ENCODE results near the gene EMC1. TPM values are rescaled to one million over a fixed set of nuclear protein-coding genes. Genes with fewer than 3 reads are reported as not detected.

EMC1 gene
- total RNA-seq, 1 experiment from 2014 or later, result 40.7 TPM

- Histone ChIP-seq H3K4me2 (peak within 1 kb of the TSS; percentile 94), H3K4me3 (peak within 1 kb of the TSS; percentile 85), H3K9me2 (ENCODE audit: insufficient read depth) (no peaks in the 10 kb centered on the region), H3K27me3 (ENCODE audit: insufficient read depth, low read depth) (no peaks in the 10 kb centered on the region), H3F3A (ENCODE audit: insufficient read depth, low read depth) (peaks cover 11% of the 10 kb centered on the region; the same call in 1 of the 2 replicates), H4K20me1 (ENCODE audit: insufficient read depth) (peaks cover 17% of the 10 kb centered on the region), H3K4me1 (replicated peaks; ENCODE audit: insufficient read depth) (peaks cover 19% of the 10 kb centered on the region), H2AFZ (peak within 1 kb of the TSS; percentile 90), H3K9me3 (ENCODE audit: insufficient read depth, low read depth) (no peaks in the 10 kb centered on the region), H3K36me3 (ENCODE audit: low read depth) (no peaks in the 10 kb centered on the region), H3K79me2 (ENCODE audit: low read depth) (peaks cover 73% of the 10 kb centered on the region), H3K27ac (peak within 1 kb of the TSS; percentile 81)
- peak; percentile 84 to 92 for DNase-seq
- TF ChIP-seq, protein P1, sequence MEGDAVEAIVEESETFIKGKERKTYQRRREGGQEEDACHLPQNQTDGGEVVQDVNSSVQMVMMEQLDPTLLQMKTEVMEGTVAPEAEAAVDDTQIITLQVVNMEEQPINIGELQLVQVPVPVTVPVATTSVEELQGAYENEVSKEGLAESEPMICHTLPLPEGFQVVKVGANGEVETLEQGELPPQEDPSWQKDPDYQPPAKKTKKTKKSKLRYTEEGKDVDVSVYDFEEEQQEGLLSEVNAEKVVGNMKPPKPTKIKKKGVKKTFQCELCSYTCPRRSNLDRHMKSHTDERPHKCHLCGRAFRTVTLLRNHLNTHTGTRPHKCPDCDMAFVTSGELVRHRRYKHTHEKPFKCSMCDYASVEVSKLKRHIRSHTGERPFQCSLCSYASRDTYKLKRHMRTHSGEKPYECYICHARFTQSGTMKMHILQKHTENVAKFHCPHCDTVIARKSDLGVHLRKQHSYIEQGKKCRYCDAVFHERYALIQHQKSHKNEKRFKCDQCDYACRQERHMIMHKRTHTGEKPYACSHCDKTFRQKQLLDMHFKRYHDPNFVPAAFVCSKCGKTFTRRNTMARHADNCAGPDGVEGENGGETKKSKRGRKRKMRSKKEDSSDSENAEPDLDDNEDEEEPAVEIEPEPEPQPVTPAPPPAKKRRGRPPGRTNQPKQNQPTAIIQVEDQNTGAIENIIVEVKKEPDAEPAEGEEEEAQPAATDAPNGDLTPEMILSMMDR (conservative IDR thresholded peaks at IDR 0.05), result no peak
- TF ChIP-seq EZH2 (IDR thresholded peaks at IDR 0.05; ENCODE audit: low read depth), result no peak
- intact Hi-C loops (cut with micrococcal nuclease; ENCODE audit: unreplicated experiment), result no loop called here
- ChIA-PET POLR2A (ENCODE audit: unreplicated experiment) (interaction anchor here (0.6 kb wide), 1 partner anchor 54 kb away, joined by 4 read pairs; no protein-coding TSS in a partner anchor), CTCF (no interaction called here)
- BruUV-seq (replicated peaks), result no TSS peak
Measured at GRCh38 chr1:19209990-19210771, 41.1 kb downstream of the EMC1 start, which contains the start of gene UBR4. Gene UBR4 (minus strand): TSS chr1:19210266. CDS start chr1:19210248, 18 bp downstream.

- TF ChIP-seq, protein P1 (conservative IDR thresholded peaks at IDR 0.05), result no peak
- TF ChIP-seq EZH2 (IDR thresholded peaks at IDR 0.05; ENCODE audit: low read depth), result no peak
- peak overlapping the region; percentile 94 for H3K4me2 ChIP-seq
- peaks cover 11% of the 10 kb centered on the region; the same call in 1 of the 2 replicates for H3F3A ChIP-seq (ENCODE audit: insufficient read depth, low read depth)
- peaks cover 17% of the 10 kb centered on the region for H4K20me1 ChIP-seq (ENCODE audit: insufficient read depth)
- intact Hi-C loops (cut with micrococcal nuclease; ENCODE audit: unreplicated experiment), result no loop called here
- POLR2A ChIA-PET (ENCODE audit: unreplicated experiment), result interaction anchor here (0.7 kb wide), 1 partner anchor 199 kb away, joined by 3 read pairs; no protein-coding TSS in a partner anchor
- H3K4me1 ChIP-seq (replicated peaks; ENCODE audit: insufficient read depth), result peaks cover 19% of the 10 kb centered on the region
- H3K79me2 ChIP-seq (ENCODE audit: low read depth), result peaks cover 80% of the 10 kb centered on the region
- no peaks in the 10 kb centered on the region for H3K9me2 ChIP-seq (ENCODE audit: insufficient read depth)
- no peaks in the 10 kb centered on the region for H3K27me3 ChIP-seq (ENCODE audit: insufficient read depth, low read depth)
- peak overlapping the region; percentile 81 for H3K27ac ChIP-seq
- peak overlapping the region; percentile 85 for H3K4me3 ChIP-seq
- peak overlapping the region; percentile 90 for H2AFZ ChIP-seq
- H3K9me3 ChIP-seq (ENCODE audit: insufficient read depth, low read depth), result no peaks in the 10 kb centered on the region
- peak in 1 of 2 experiments; percentile 17 for DNase-seq
- CTCF ChIA-PET, result no interaction called here
- no peaks in the 10 kb centered on the region for H3K36me3 ChIP-seq (ENCODE audit: low read depth)
- BruUV-seq (replicated peaks), result no TSS peak
Measured at GRCh38 chr1:19209439-19209989, 41.8 kb downstream of the EMC1 start.

DNA sequence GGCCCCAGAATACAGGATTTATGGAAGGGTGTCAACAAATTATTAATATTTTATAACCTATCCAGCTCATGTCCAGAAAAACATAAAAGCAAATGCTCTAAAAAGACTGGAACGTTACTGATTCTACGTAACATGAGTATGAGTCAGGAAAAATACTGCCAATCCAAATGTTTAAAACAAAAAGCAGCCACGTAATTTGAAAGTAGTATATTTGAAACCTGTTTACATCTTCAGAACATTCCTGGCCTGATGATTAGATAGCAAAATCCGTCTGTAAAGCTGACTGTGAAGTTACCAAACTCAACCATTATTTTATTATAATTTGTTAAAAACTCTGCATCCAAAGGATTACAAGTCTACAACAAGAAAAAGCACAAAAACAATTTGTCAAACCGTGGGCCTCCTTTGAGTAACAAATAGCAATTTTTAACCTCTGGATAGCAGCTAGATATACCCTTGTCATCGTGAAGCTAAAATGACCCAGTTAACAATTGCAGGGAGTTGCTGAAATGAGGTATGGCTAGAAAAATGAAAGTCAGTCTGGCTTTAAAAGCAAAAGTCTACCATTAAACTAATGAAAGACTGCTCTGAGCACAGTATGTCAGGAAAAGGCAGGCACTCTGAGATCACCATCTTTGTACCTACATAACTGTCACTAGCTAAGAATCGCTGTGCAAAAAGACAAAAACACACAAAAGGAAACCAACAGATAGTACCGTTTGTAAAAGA is 42.5 kb downstream of the EMC1 start:
- H2AFZ ChIP-seq, result no peak overlapping the region
- POLR2A ChIA-PET (ENCODE audit: unreplicated experiment), result interaction anchor here (0.7 kb wide), 1 partner anchor 198 kb away, joined by 3 read pairs; no protein-coding TSS in a partner anchor
- DNase-seq, result no peak
- intact Hi-C loops (cut with micrococcal nuclease; ENCODE audit: unreplicated experiment), result no loop called here
- BruUV-seq (replicated peaks), result TSS peak; percentile 45
- peak overlapping the region; percentile 94 for H3K4me2 ChIP-seq
- H3K79me2 ChIP-seq (ENCODE audit: low read depth), result peaks cover 84% of the 10 kb centered on the region
- H3K4me1 ChIP-seq (replicated peaks; ENCODE audit: insufficient read depth), result peaks cover 19% of the 10 kb centered on the region
- peaks cover 17% of the 10 kb centered on the region for H4K20me1 ChIP-seq (ENCODE audit: insufficient read depth)
- H3K36me3 ChIP-seq (ENCODE audit: low read depth), result no peaks in the 10 kb centered on the region
- H3K9me3 ChIP-seq (ENCODE audit: insufficient read depth, low read depth), result no peaks in the 10 kb centered on the region
- no peak for TF ChIP-seq EZH2 (IDR thresholded peaks at IDR 0.05; ENCODE audit: low read depth)
- TF ChIP-seq, protein P1 (conservative IDR thresholded peaks at IDR 0.05), result no peak
- peaks cover 9% of the 10 kb centered on the region; the same call in 1 of the 2 replicates for H3F3A ChIP-seq (ENCODE audit: insufficient read depth, low read depth)
- no peaks in the 10 kb centered on the region for H3K27me3 ChIP-seq (ENCODE audit: insufficient read depth, low read depth)
- peak overlapping the region; percentile 85 for H3K4me3 ChIP-seq
- CTCF ChIA-PET, result no interaction called here
- no peaks in the 10 kb centered on the region for H3K9me2 ChIP-seq (ENCODE audit: insufficient read depth)
- H3K27ac ChIP-seq, result peak overlapping the region; percentile 81
